LNCAP (cell line): ENCODE results near the gene VCL.
A peak's percentile ranks its signal among the peaks of the same experiment; 100 is the strongest.

Experiments used
- CTCF ChIP-seq: fragments of 450-650 bp; IDR thresholded peaks from 2 replicates; pipeline ENCODE4 v1.5.1; 2017; ENCODE audit warnings: mild to moderate bottlenecking

VCL gene

GRCh38 chr10:74079936-74080590, 82.1 kb downstream of the VCL start:
- TF ChIP-seq CTCF: no peak

DNA sequence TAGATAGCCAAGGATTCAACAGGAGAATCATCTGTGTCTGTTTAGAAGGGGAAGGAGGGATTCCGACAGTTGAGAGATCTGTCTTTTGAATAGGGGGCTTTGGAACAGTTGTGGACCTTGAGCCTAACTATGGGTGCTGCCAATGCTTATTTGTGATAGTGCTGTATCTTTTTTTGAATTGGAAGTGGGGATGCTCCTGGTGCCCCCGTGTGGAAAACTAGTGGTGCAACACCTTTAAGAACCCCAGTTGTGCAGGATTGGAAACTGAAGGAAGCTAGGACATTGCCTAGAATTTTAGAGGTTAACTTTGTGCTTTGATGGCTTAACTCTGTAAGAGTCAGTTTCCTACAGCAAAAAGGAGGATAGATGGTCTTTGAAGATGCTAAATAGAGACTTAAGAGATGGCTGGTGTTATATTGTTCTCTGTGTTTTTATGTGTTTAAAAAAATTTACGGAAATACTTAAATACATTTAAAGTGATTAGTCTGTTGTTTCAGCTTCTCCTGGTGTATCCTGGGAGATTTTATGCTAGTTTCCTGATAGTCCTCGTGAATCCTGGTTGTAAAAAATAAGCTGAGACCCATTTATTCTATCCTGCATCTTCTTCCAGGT, 83.4 kb downstream of the VCL start:
- peak; percentile 72 for TF ChIP-seq CTCF

DNA sequence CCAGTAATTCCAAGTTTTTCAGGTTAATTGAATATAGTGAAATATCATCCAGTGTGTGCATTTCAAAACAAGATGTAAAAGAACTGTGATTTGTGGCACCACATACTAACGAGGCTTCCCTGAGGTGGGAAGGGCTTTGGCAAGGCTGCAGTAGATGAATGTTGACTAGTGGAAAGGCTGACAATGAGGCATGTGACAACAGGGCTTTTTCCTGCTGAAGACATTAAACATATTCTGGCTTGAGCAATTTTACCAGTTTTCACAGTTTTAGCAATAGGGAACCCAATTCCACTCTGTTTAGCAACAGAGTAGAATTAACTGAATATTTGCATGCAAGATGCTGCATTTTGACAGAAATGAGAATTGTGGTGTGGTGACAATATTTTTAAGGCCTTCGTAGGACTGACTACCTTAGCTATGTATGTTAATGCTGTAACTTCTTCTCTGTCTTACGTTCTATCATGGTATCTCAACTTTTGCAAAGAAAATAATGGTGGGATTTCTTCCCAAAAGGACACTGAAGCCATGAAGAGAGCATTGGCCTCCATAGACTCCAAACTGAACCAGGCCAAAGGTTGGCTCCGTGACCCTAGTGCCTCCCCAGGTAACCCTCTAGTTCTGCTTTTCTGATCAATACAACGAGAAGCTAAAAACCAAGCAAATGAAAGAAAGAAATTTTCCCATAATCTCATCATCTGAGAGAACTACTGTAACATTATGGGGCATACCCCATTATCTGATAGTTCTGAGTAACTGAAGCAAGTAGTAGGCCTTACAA, 84.2 kb downstream of the VCL start:
- no peak for TF ChIP-seq CTCF

DNA sequence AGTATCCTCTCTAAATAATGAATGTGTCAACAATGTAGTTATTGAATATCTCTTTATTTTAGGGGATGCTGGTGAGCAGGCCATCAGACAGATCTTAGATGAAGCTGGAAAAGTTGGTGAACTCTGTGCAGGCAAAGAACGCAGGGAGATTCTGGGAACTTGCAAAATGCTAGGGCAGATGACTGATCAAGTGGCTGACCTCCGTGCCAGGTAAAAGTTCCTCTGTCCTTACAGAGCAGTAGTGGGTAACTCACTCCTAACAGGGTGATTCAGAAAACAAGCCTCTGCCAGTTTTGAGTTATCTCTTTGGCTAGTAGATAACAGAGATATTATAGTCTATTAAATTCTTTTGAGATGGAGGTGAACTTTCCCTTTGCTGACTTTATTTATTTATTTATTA, 85.4 kb downstream of the VCL start:
- no peak for TF ChIP-seq CTCF

- no peak for TF ChIP-seq CTCF
Measured at GRCh38 chr10:74084955-74085354, 87.0 kb downstream of the VCL start.

DNA sequence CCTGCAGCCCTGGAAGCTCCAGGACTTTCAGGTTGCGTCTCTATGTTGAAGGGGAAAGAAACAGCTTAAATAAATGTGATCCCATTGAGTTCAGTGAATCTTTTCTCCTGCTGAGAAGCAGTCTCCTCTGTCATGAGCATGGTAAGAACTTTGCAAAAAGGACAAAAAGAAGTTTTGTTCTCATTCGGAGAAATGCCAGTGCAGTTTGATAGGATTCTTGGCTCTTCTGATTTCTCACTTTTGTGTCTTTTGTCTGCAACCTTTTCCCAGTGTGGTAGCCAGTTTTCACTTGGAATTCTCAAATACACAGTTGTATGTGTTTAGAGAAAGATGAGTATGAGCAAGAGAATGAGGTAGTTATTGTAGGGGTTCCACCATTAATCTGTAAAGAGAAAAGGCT, 88.4 kb downstream of the VCL start:
- TF ChIP-seq CTCF: no peak

DNA sequence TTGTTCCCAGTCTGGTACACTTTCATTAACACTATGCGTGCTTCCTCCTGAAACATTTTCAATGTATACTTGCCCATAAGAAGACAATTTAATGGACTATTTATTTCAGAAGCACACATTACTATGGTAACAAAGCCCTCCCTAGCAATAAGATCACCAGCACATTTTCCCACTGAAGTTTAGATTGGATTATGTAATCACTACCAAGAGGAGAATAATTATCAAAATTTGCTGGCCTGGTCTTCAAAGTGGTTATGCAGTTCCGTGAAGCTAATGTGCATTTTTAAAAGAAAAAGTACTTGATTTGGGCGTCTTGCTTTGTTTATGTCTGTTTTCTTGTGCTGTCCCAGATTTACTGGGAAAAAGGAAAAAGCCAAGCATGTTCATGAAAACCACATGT, 90.8 kb downstream of the VCL start:
- no peak for TF ChIP-seq CTCF
